ENCODE measurements around the gene VAV3. TPM values are rescaled to one million over a fixed set of nuclear protein-coding genes. Genes with fewer than 3 reads are reported as not detected.

VAV3 gene
- total RNA-seq, 1 donor from 2014 or later: 0.64 TPM

- TF ChIP-seq CTCF (IDR thresholded peaks at IDR 0.05): no peak
Measured at GRCh38 chr1:107547363-107548155, 417.4 kb downstream of the VAV3 start.

GRCh38 chr1:107546576-107546975 is 418.4 kb downstream of the VAV3 start:
- no peak for TF ChIP-seq CTCF (IDR thresholded peaks at IDR 0.05)
- Histone ChIP-seq H3K36me3 (no peaks in the 10 kb centered on the region), H3K27me3 (no peaks in the 10 kb centered on the region), H3K27ac (no peak overlapping the region), H3K9me3 (no peaks in the 10 kb centered on the region), H3K4me1 (no peaks in the 10 kb centered on the region), H3K4me3 (no peak overlapping the region)
- DNase-seq (ENCODE audit: low spot score in 2 of 2): no peak
- intact Hi-C loops (cut with DNase I): no loop called here

More at GRCh38 chr1:107547363-107548155, 417.4 kb downstream of the VAV3 start:
- Histone ChIP-seq H3K9me3 (no peaks in the 10 kb centered on the region), H3K27me3 (no peaks in the 10 kb centered on the region), H3K36me3 (no peaks in the 10 kb centered on the region), H3K4me3 (no peak overlapping the region), H3K27ac (no peak overlapping the region), H3K4me1 (no peaks in the 10 kb centered on the region)
- no peak for DNase-seq (ENCODE audit: low spot score in 2 of 2)
- intact Hi-C loops (cut with DNase I): no loop called here

- no peak for DNase-seq (ENCODE audit: low spot score in 2 of 2)
- TF ChIP-seq CTCF (IDR thresholded peaks at IDR 0.05): no peak
- no peaks in the 10 kb centered on the region for H3K4me1 ChIP-seq
- no peak overlapping the region for H3K4me3 ChIP-seq
- no peaks in the 10 kb centered on the region for H3K9me3 ChIP-seq
- H3K27ac ChIP-seq: no peak overlapping the region
- intact Hi-C loops (cut with DNase I): no loop called here
- H3K27me3 ChIP-seq: no peaks in the 10 kb centered on the region
- H3K36me3 ChIP-seq: no peaks in the 10 kb centered on the region
Measured at GRCh38 chr1:107545879-107546278, 419.1 kb downstream of the VAV3 start.

GRCh38 chr1:107545056-107545577 is 419.9 kb downstream of the VAV3 start:
- DNase-seq (ENCODE audit: low spot score in 2 of 2): no peak
- Histone ChIP-seq H3K36me3 (no peaks in the 10 kb centered on the region), H3K4me1 (no peaks in the 10 kb centered on the region), H3K27ac (no peak overlapping the region), H3K27me3 (no peaks in the 10 kb centered on the region), H3K4me3 (no peak overlapping the region), H3K9me3 (no peaks in the 10 kb centered on the region)
- intact Hi-C loops (cut with DNase I): no loop called here
- TF ChIP-seq CTCF (IDR thresholded peaks at IDR 0.05): no peak

- Histone ChIP-seq H3K27ac (no peak overlapping the region), H3K36me3 (no peaks in the 10 kb centered on the region)
- intact Hi-C loops (cut with DNase I): no loop called here
Measured at GRCh38 chr1:107544285-107544684, 420.7 kb downstream of the VAV3 start.

More at GRCh38 chr1:107544285-107544684, 420.7 kb downstream of the VAV3 start:
- H3K4me3 ChIP-seq: no peak overlapping the region
- DNase-seq (ENCODE audit: low spot score in 2 of 2): no peak
- no peaks in the 10 kb centered on the region for H3K4me1 ChIP-seq
- no peaks in the 10 kb centered on the region for H3K9me3 ChIP-seq
- H3K27me3 ChIP-seq: no peaks in the 10 kb centered on the region
- TF ChIP-seq CTCF (IDR thresholded peaks at IDR 0.05): no peak

All from ascending aorta (tissue), 2 donors.